ENCODE measurements around the gene RUSF1.
A peak's percentile ranks its signal among the peaks of the same experiment; 100 is the strongest.
"Not testable (repeated sequence)": the region's sequence is repeated elsewhere in the genome, so short reads cannot be mapped to it uniquely, and the experiment has no call there.

Gene RUSF1

DNA sequence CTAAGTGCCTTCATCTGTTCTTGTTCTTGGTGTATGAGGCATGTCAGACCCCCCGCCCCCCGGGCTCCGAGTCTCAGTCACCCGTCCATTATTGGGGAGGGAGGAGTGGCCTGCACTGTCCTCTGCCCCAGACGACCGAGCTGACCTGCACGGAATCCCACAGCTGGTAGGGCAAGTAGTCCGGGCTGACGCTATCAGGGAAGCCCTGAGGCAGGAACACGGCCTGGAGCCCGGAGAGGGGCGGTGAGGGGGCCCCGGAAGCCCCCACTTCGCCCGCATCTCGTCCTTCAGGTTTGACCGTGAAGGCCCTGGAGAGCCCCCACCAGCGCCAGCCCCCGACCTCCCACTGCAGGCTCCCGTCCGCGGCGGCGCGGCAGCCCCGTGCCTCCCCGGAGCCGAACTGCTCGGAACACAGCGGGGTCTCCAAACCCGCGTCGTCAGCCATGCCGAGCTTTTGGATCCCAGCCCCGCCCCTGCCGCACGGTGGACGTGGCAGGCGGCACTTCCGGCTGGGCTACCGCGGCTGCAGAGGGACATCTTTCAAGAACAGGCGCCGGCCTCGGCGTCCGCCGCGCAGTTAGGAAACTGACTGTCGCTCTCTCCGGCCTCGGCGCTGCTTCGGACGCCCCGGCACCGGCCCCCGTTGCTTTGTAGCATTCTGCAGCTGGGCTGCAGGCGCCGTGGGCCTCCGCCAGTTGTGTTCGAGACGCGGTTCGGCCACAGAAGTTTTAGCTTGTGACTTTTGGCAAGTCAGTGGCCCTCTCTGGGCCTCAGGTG, at the start of gene RUSF1:
Gene RUSF1, minus strand, starts transcription at position 463 of the 777 bp plus-strand sequence. Its CDS starts 18 bp downstream, at position 445.
- intact Hi-C loops (cut with DNase I; ENCODE audit: low total_unique reads) = loop anchor here (10.0 kb wide), 1 partner anchor 323 kb away; the partner anchor contains the start of gene FUS

GRCh38 chr16:31542763-31543162, 34.6 kb upstream of the RUSF1 start:
- Histone ChIP-seq H3K27me3 (peaks cover 0 to 22% of the 10 kb centered on the region in 2 donors), H3K36me3 (no peaks in the 10 kb centered on the region), H3K27ac (no peak overlapping the region), H3K4me3 (no peak overlapping the region), H3K4me1 (peaks cover 0 to 1% (median under 1%) of the 10 kb centered on the region in 4 donors), H3K9me3 (peaks cover 0 to 5% (median 0%) of the 10 kb centered on the region in 3 donors)
- TF ChIP-seq, protein P1, sequence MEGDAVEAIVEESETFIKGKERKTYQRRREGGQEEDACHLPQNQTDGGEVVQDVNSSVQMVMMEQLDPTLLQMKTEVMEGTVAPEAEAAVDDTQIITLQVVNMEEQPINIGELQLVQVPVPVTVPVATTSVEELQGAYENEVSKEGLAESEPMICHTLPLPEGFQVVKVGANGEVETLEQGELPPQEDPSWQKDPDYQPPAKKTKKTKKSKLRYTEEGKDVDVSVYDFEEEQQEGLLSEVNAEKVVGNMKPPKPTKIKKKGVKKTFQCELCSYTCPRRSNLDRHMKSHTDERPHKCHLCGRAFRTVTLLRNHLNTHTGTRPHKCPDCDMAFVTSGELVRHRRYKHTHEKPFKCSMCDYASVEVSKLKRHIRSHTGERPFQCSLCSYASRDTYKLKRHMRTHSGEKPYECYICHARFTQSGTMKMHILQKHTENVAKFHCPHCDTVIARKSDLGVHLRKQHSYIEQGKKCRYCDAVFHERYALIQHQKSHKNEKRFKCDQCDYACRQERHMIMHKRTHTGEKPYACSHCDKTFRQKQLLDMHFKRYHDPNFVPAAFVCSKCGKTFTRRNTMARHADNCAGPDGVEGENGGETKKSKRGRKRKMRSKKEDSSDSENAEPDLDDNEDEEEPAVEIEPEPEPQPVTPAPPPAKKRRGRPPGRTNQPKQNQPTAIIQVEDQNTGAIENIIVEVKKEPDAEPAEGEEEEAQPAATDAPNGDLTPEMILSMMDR (IDR thresholded peaks at IDR 0.05) = no peak
- intact Hi-C loops (cut with DNase I; ENCODE audit: low total_unique reads) = no loop called here
- DNase-seq = no peak

More for the DNA sequence above, at the start of gene RUSF1:
- Histone ChIP-seq H3K4me3 (peak within 1 kb of the TSS; percentile 80 to 94), H3K4me1 (peaks cover 0 to 29% (median 15%) of the 10 kb centered on the region in 4 donors), H3K27me3 (no peaks in the 10 kb centered on the region), H3K36me3 (peaks cover 0 to 11% (median 0%) of the 10 kb centered on the region in 3 donors), H3K9me3 (no peaks in the 10 kb centered on the region), H3K27ac (peak within 1 kb of the TSS; percentile 89 to 92)
- TF ChIP-seq, protein P1 (IDR thresholded peaks at IDR 0.05) = no peak
- peak; percentile 91 to 94 for DNase-seq

- H3K9me3 ChIP-seq; intact Hi-C loops (cut with DNase I; ENCODE audit: low total_unique reads); DNase-seq; H3K4me3 ChIP-seq; H3K4me1 ChIP-seq; H3K27ac ChIP-seq; H3K36me3 ChIP-seq: not testable (repeated sequence)
- H3K27me3 ChIP-seq = peaks cover 3 to 36% of the 10 kb centered on the region in 2 donors
Observed at GRCh38 chr16:31539762-31540161, 31.6 kb upstream of the RUSF1 start.

DNA sequence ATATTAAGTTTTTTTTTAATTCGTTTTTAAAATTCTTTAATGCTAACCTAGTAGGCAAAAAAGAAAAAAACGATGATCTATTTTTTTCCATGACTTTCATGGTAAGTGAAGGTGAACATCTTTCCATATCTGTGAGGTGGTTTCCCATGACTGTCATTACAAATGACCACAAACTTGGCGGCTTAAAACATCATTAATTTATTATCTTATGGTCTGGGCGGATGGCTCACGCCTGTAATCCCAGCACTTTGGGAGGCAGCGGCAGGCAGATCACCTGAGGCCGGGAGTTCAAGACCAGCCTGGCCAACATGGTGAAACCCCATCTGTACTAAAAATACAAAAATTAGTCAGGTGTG, 30.0 kb upstream of the RUSF1 start:
- intact Hi-C loops (cut with DNase I; ENCODE audit: low total_unique reads); H3K27ac ChIP-seq; H3K4me1 ChIP-seq; H3K36me3 ChIP-seq; H3K4me3 ChIP-seq; DNase-seq; H3K9me3 ChIP-seq: not testable (repeated sequence)
- peaks cover 3 to 48% of the 10 kb centered on the region in 2 donors for H3K27me3 ChIP-seq

DNA sequence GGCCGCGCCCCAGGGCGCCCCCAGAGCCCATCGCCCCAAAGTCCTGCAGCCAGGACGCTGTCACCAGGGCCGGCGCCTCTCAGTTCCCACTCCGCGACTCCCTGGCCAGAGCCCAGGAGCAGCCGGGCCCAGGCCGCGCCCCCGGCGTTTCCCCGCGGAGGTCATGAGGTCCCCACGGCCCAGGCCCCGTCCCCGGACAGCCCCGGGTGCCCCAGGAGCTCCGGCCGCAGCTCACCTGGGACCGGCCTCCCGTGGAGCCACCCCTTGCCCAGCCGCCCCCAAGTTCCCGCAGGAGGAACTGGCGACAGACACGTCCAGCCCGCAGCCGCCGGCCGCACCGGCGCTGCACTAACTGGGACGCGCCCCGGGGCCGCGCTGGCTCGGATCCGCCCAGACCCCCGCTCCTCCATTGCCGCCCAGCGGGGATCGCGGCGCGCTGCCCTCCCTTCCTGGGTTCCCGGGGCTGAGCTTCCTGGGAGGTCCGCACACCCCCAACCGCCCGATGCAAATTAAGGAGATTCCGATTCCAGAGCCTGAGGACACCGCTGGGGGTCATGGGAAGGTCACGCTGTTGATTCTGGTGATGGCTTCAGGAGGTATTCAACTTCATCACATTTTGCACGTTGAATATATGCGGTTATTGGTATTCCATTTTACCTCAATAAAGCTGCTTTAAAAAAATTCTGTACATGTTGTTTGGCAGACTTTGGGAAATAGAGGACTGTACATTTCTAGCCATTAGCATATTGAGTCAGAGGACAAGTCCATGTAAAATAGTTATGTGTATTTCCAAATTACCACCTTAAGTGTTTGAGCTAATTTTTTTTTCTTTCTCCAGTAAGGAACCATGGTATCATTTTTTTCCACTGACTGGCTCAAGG, 29.4 kb upstream of the RUSF1 start:
- no peaks in the 10 kb centered on the region for H3K36me3 ChIP-seq
- H3K4me3 ChIP-seq = peak overlapping the region in 1 of 2 donors; percentile 19
- H3K27ac ChIP-seq = no peak overlapping the region
- peaks cover 3 to 48% of the 10 kb centered on the region in 2 donors for H3K27me3 ChIP-seq
- TF ChIP-seq, protein P1 (IDR thresholded peaks at IDR 0.05) = no peak
- peaks cover 0 to 7% (median 6%) of the 10 kb centered on the region in 4 donors for H3K4me1 ChIP-seq
- peaks cover 0 to 5% (median 0%) of the 10 kb centered on the region in 3 donors for H3K9me3 ChIP-seq
- DNase-seq = no peak
- intact Hi-C loops (cut with DNase I; ENCODE audit: low total_unique reads) = no loop called here

DNA sequence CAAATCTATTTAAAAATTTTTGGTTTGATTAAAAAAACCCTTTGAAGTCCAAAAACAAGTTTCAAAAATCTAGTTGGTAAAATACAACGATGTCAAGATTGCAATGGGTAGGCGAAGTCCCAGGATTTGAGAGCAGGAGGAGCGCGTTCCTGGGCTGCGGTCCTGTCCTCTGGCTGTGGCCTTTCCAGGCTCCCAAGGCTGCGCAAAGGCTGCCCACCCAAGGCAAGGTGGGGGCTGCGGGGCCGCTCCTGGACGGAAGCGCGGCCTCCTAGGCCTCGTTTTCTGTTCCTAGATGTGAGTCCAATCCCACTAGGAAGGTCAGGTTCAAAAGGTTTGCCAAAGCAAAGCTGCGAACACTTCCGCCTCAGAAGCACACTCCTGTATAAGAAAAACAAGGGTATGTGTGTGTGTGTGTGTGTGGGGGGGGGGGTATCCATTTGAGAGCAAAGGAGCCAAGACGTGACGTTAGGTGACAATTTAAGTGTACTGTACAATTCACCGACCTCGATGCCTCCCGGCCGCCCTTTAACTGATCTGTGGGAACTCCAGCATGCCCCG, 28.7 kb upstream of the RUSF1 start:
- TF ChIP-seq, protein P1 (IDR thresholded peaks at IDR 0.05) = no peak
- no peaks in the 10 kb centered on the region for H3K36me3 ChIP-seq
- no peak for DNase-seq
- peaks cover 0 to 7% (median 6%) of the 10 kb centered on the region in 4 donors for H3K4me1 ChIP-seq
- peak overlapping the region in 1 of 2 donors; percentile 19 for H3K4me3 ChIP-seq
- peaks cover 3 to 48% of the 10 kb centered on the region in 2 donors for H3K27me3 ChIP-seq
- intact Hi-C loops (cut with DNase I; ENCODE audit: low total_unique reads) = no loop called here
- no peak overlapping the region for H3K27ac ChIP-seq
- H3K9me3 ChIP-seq = peaks cover 0 to 5% (median 0%) of the 10 kb centered on the region in 3 donors

Data from tibial artery (tissue), 4 donors.